ENCODE measurements around the gene AIFM2. TPM values are rescaled to one million over a fixed set of nuclear protein-coding genes. Genes with fewer than 3 reads are reported as not detected.
A peak's percentile ranks its signal among the peaks of the same experiment; 100 is the strongest.

The AIFM2 gene
- total and polyA plus RNA-seq, 9 of the 15 experiments (the other 6 are each of a cell fraction or from before 2014, with no cell fraction given): 2.7 to 14.1 (median 9.2) TPM

DNA sequence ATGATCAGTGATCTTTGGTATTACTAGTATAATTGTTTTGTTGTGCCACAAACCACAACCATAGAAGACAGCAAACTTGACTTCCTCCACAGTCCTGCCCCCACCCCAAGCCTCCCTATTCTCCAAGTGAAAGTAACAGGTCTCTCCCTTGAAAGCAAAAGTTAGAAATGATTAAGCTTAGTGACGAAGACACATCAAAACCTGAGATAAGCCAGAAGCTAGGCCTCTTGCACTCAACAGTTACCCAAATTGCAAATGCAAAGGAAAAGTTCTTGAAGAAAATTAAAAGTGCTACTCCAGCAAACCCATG, 30.2 kb upstream of the AIFM2 start:
- Histone ChIP-seq H3K4me3 (no peak overlapping the region), H3K4me1 (replicated peaks in 1 of 2; ENCODE audit: control insufficient read depth in 2 of 2, insufficient read depth in 2 of 2, low read length in 2 of 2) (peaks cover 0 to 21% of the 10 kb centered on the region in 2 experiments; a peak in 4 of 5 replicates), H3K9me3 (replicated peaks; ENCODE audit: control insufficient read depth, insufficient read depth, low read depth, low read length) (no peaks in the 10 kb centered on the region), H3K27me3 (ENCODE audit: control insufficient read depth in 2 of 2, insufficient read depth in 2 of 2, low read length in 2 of 2) (no peaks in the 10 kb centered on the region), H3K4me2 (ENCODE audit: insufficient read depth, low read length) (no peak overlapping the region), H3K36me3 (ENCODE audit: control insufficient read depth, insufficient read depth, low read length) (peaks cover 90% of the 10 kb centered on the region), H3K9me1 (ENCODE audit: control insufficient read depth, insufficient read depth, low read length) (no peaks in the 10 kb centered on the region), H2AFZ (ENCODE audit: low read depth, low read length) (no peak overlapping the region), H3K27ac (ENCODE audit: extremely low read depth, low read depth, low read length) (no peak overlapping the region), H3K79me2 (ENCODE audit: control insufficient read depth, insufficient read depth, low read length) (peaks cover 84% of the 10 kb centered on the region), H4K20me1 (replicated peaks; ENCODE audit: control insufficient read depth, insufficient read depth, low read length) (peaks cover 40% of the 10 kb centered on the region), H3K9ac (ENCODE audit: insufficient read depth in 1 of 2, low read depth in 2 of 2, low read length in 2 of 2) (no peak overlapping the region)
- BruUV-seq (replicated peaks): no TSS peak
- ChIA-PET POLR2A (interaction anchor here (0.9 to 1.8 kb wide), 3 partner anchors 8 to 12 kb away, joined by 3 to 6 read pairs (median 5); no protein-coding TSS in a partner anchor), CTCF (ENCODE audit: low intra/inter-chr PET ratio) (no interaction called here)
- DNase-seq (ENCODE audit: extremely low read depth in 1 of 4, low spot score in 3 of 4): no peak
- WGBS (ENCODE audit: insufficient coverage, low coverage, missing lambda C conversion rate): 39% methylated on average over 1 of the region's 1 CpG
- ATAC-seq: peak; percentile 51; the same call in 2 of the 3 replicates
- in situ Hi-C loops (cut with MboI) (no loop called here), intact Hi-C loops (cut with micrococcal nuclease) (no loop called here)
- TF ChIP-seq ARID1B (IDR thresholded peaks at IDR 0.05): no peak
- peak; percentile 13; the same call in 1 of the 2 replicates for TF ChIP-seq VEZF1 (CRISPR knock-in tag; IDR thresholded peaks at IDR 0.05)
- no peak for FAIRE-seq

- no peak overlapping the region for H3K27ac ChIP-seq (ENCODE audit: extremely low read depth, low read depth, low read length)
- CTCF ChIA-PET (ENCODE audit: low intra/inter-chr PET ratio): no interaction called here
- H4K20me1 ChIP-seq (replicated peaks; ENCODE audit: control insufficient read depth, insufficient read depth, low read length): peaks cover 39% of the 10 kb centered on the region
- H3K4me1 ChIP-seq (replicated peaks in 1 of 2; ENCODE audit: control insufficient read depth in 2 of 2, insufficient read depth in 2 of 2, low read length in 2 of 2): peaks cover 0 to 21% of the 10 kb centered on the region in 2 experiments; a peak in 4 of 5 replicates
- H3K79me2 ChIP-seq (ENCODE audit: control insufficient read depth, insufficient read depth, low read length): peaks cover 78% of the 10 kb centered on the region
- DNase-seq (ENCODE audit: extremely low read depth in 1 of 4, low spot score in 3 of 4) (no peak), FAIRE-seq (no peak), ATAC-seq (no peak; the same call in 2 of the 3 replicates)
- H3K4me2 ChIP-seq (ENCODE audit: insufficient read depth, low read length): no peak overlapping the region
- H3K27me3 ChIP-seq (ENCODE audit: control insufficient read depth in 2 of 2, insufficient read depth in 2 of 2, low read length in 2 of 2): no peaks in the 10 kb centered on the region
- H3K4me3 ChIP-seq: no peak overlapping the region
- BruUV-seq (replicated peaks): no TSS peak
- H2AFZ ChIP-seq (ENCODE audit: low read depth, low read length): no peak overlapping the region
- intact Hi-C loops (cut with micrococcal nuclease) (no loop called here), in situ Hi-C loops (cut with MboI) (no loop called here)
- H3K36me3 ChIP-seq (ENCODE audit: control insufficient read depth, insufficient read depth, low read length): peaks cover 91% of the 10 kb centered on the region
- WGBS (ENCODE audit: insufficient coverage, low coverage, missing lambda C conversion rate): 100% methylated on average over 1 of the region's 2 CpGs
- POLR2A ChIA-PET: interaction anchor here (0.5 to 1.8 kb wide), 3 partner anchors 9 to 84 kb away, joined by 4 to 6 read pairs (median 5); no protein-coding TSS in a partner anchor
- H3K9me3 ChIP-seq (replicated peaks; ENCODE audit: control insufficient read depth, insufficient read depth, low read depth, low read length): no peaks in the 10 kb centered on the region
- no peak overlapping the region; a peak in 1 of 4 replicates for H3K9ac ChIP-seq (ENCODE audit: insufficient read depth in 1 of 2, low read depth in 2 of 2, low read length in 2 of 2)
- no peaks in the 10 kb centered on the region for H3K9me1 ChIP-seq (ENCODE audit: control insufficient read depth, insufficient read depth, low read length)
- TF ChIP-seq PCBP1 (IDR thresholded peaks at IDR 0.05; ENCODE audit: low read depth, low read length, poor library complexity, severe bottlenecking) (peak; percentile 55), FOXJ3 (CRISPR knock-in tag; IDR thresholded peaks at IDR 0.05) (no peak), TRIM24 (IDR thresholded peaks at IDR 0.05) (no peak), EZH2 (IDR thresholded peaks at IDR 0.05; ENCODE audit: borderline replicate concordance, low read depth, low read length) (no peak), BCOR (IDR thresholded peaks at IDR 0.05) (no peak), ETV5 (CRISPR knock-in tag; IDR thresholded peaks at IDR 0.05; ENCODE audit: low read depth) (no peak), HNRNPK (IDR thresholded peaks at IDR 0.05; ENCODE audit: low read depth, low read length, poor library complexity, severe bottlenecking) (peak; percentile 92), NFXL1 (CRISPR knock-in tag; IDR thresholded peaks at IDR 0.05) (no peak), PCBP2 (IDR thresholded peaks at IDR 0.05; ENCODE audit: low read depth, low read length, poor library complexity, severe bottlenecking) (peak; percentile 63), DEAF1 (CRISPR knock-in tag; IDR thresholded peaks at IDR 0.05) (no peak)
These were observed 29.7 kb upstream of the AIFM2 start for GRCh38 chr10:70162151-70162891.
